GM23338 (cell line): ENCODE results near the gene OVCA2. TPM values are rescaled to one million over a fixed set of nuclear protein-coding genes. Genes with fewer than 3 reads are reported as not detected.

Experiments used
- ATAC-seq: fragments of 200-7000 bp; cut with Tn5 transposase; 3 replicates; pipeline ENCODE4 v1.9.1; 2020
- DNase-seq: peaks from one replicate; pipeline ENCODE4 v3.0.0-alpha.2; 2015; ENCODE audit warnings: low spot score
- H2AFZ ChIP-seq: fragments of 200-600 bp; sonication (generic); 2 replicates; pipeline ENCODE4 v1.8.0; 2016; ENCODE audit warnings: antibody characterized with exemption, mild to moderate bottlenecking, moderate library complexity
- H3F3A ChIP-seq: fragments of 200-600 bp; sonication (generic); replicated peaks from 2 replicates; pipeline ENCODE4 v1.8.0; 2017; ENCODE audit warnings: antibody characterized with exemption, mixed run types, low read depth
- H3K27ac ChIP-seq: fragments of 200-600 bp; sonication (generic); 2 replicates; pipeline ENCODE4 v1.6.1; 2016; ENCODE audit warnings: low read depth
- H3K27me3 ChIP-seq: fragments of 200-600 bp; sonication (generic); 2 replicates; pipeline ENCODE4 v1.8.0; 2016; ENCODE audit warnings: mild to moderate bottlenecking, mixed run types, moderate library complexity; ENCODE audit not compliant: insufficient read depth
- H3K36me3 ChIP-seq: fragments of 200-600 bp; sonication (generic); 2 replicates; pipeline ENCODE4 v1.8.0; 2016; ENCODE audit warnings: mild to moderate bottlenecking; ENCODE audit not compliant: insufficient read depth
- H3K4me1 ChIP-seq: fragments of 200-600 bp; sonication (generic); 2 replicates; pipeline ENCODE4 v1.8.0; 2016; ENCODE audit warnings: mild to moderate bottlenecking, moderate library complexity; ENCODE audit not compliant: insufficient read depth
- H3K4me2 ChIP-seq: fragments of 200-600 bp; sonication (generic); 2 replicates; pipeline ENCODE4 v1.7.1; 2017; ENCODE audit warnings: mixed run types
- H3K4me3 ChIP-seq: fragments of 200-600 bp; sonication (generic); 2 replicates; pipeline ENCODE4 v1.6.1; 2016; ENCODE audit warnings: mixed run types
- H3K79me2 ChIP-seq: fragments of 200-600 bp; sonication (generic); replicated peaks from 2 replicates; pipeline ENCODE4 v1.8.0; 2017; ENCODE audit warnings: mild to moderate bottlenecking; ENCODE audit not compliant: insufficient read depth
- H3K9me2 ChIP-seq: fragments of 200-600 bp; sonication (generic); 2 replicates; pipeline ENCODE4 v1.8.0; 2017; ENCODE audit not compliant: insufficient read depth
- H4K20me1 ChIP-seq: fragments of 200-600 bp; sonication (generic); replicated peaks from 2 replicates; pipeline ENCODE4 v1.8.0; 2017; ENCODE audit warnings: mild to moderate bottlenecking; ENCODE audit not compliant: insufficient read depth
- H3K27ac Mint-ChIP-seq: 2 replicates; pipeline ENCODE4 v1.8.0; 2020; ENCODE audit warnings: inconsistent platforms, mild to moderate bottlenecking, moderate library complexity, mixed read lengths
- H3K27me3 Mint-ChIP-seq: 3 replicates; pipeline ENCODE4 v1.8.0; 2022; ENCODE audit warnings: low read depth, mild to moderate bottlenecking, moderate library complexity, mixed read lengths, inconsistent platforms; ENCODE audit not compliant: insufficient read depth, poor library complexity
- H3K36me3 Mint-ChIP-seq: 3 replicates; pipeline ENCODE4 v1.8.0; 2021; ENCODE audit warnings: low read depth, mild to moderate bottlenecking, inconsistent platforms, moderate library complexity, mixed read lengths
- H3K4me1 Mint-ChIP-seq: 3 replicates; pipeline ENCODE4 v1.8.0; 2020; ENCODE audit warnings: mild to moderate bottlenecking, inconsistent platforms, mixed read lengths
- H3K4me3 Mint-ChIP-seq: 3 replicates; pipeline ENCODE4 v1.8.0; 2021; ENCODE audit warnings: moderate library complexity, mild to moderate bottlenecking, inconsistent platforms, mixed read lengths
- H3K9me3 Mint-ChIP-seq: 3 replicates; pipeline ENCODE4 v1.8.0; 2020; ENCODE audit warnings: moderate library complexity, mild to moderate bottlenecking, inconsistent platforms, mixed read lengths
- CREB1 ChIP-seq: fragments of 250-450 bp; sonication (Bioruptor Pico); IDR thresholded peaks from 2 replicates; pipeline ENCODE4 v1.5.0; 2020; ENCODE audit warnings: low read depth, mild to moderate bottlenecking, moderate library complexity
- CTCF ChIP-seq, 2 experiments: fragments of 200-600 bp in 1 of 2; sonication (generic) in 1 of 2; conservative IDR thresholded peaks; 2 replicates each; pipeline versions ENCODE4 v1.5.1 to v1.6.1; 2016 to 2017; ENCODE audit warnings: antibody characterized with exemption in 2 of 2, low read depth in 2 of 2, mild to moderate bottlenecking in 2 of 2, moderate library complexity in 1 of 2
- ETS1 ChIP-seq: IDR thresholded peaks from 2 replicates; pipeline ENCODE4 v1.6.1; 2016; ENCODE audit warnings: antibody characterized with exemption
- EZH2 ChIP-seq: fragments of 200-600 bp; sonication (generic); IDR thresholded peaks from one replicate; pipeline ENCODE4 v1.8.0; 2017; ENCODE audit warnings: antibody characterized with exemption, mild to moderate bottlenecking, low read depth; ENCODE audit not compliant: unreplicated experiment
- EZH2phosphoT487 ChIP-seq: fragments of 200-600 bp; sonication (generic); IDR thresholded peaks from one replicate; pipeline ENCODE4 v1.8.1; 2018; ENCODE audit warnings: antibody characterized with exemption; ENCODE audit not compliant: unreplicated experiment
- JUNB ChIP-seq: IDR thresholded peaks from one replicate; pipeline ENCODE4 v1.6.1; 2016; ENCODE audit warnings: antibody characterized with exemption; ENCODE audit not compliant: unreplicated experiment
- NANOG ChIP-seq: IDR thresholded peaks from 2 replicates; pipeline ENCODE4 v1.6.1; 2016; ENCODE audit warnings: antibody characterized with exemption, borderline replicate concordance
- POLR2AphosphoS5 ChIP-seq: IDR thresholded peaks from 2 replicates; pipeline ENCODE4 v1.6.1; 2016; ENCODE audit warnings: antibody characterized with exemption, low read depth
- REST ChIP-seq: IDR thresholded peaks from one replicate; pipeline ENCODE4 v1.6.1; 2018; ENCODE audit warnings: antibody characterized with exemption; ENCODE audit not compliant: unreplicated experiment
- ZNF114 ChIP-seq: fragments of 250-450 bp; sonication (Bioruptor Pico); IDR thresholded peaks from 2 replicates; pipeline ENCODE4 v1.5.0; 2020; ENCODE audit warnings: mild to moderate bottlenecking, moderate library complexity
- ZNF331 ChIP-seq: fragments of 250-450 bp; sonication (Bioruptor Pico); IDR thresholded peaks from 2 replicates; pipeline ENCODE4 v1.5.0; 2020; ENCODE audit warnings: low read depth, mild to moderate bottlenecking, moderate library complexity
- ZNF462 ChIP-seq: fragments of 250-450 bp; sonication (Bioruptor Pico); IDR thresholded peaks from 2 replicates; pipeline ENCODE4 v1.5.0; 2020; ENCODE audit warnings: mild to moderate bottlenecking, moderate library complexity
- polyA plus RNA-seq: library from polyadenylated mRNA; unstranded; fragments of >200 nt; fragmentation: Nextera tagmentation; extraction: Ambion mirVana; gene quantifications from 2 replicates; pipeline ENCODE4 v1.2.1, GENCODE V29; 2016
- total RNA-seq: library from RNA; depleted of rRNA; stranded (reverse); fragments of >200 nt; shearing (Covaris generic); gene quantifications from 2 replicates; pipeline ENCODE4 v1.2.3, GENCODE V29; 2014

Gene OVCA2
- total and polyA plus RNA-seq, 2 experiments from 2014 or later = 15.9 to 21.3 TPM

GRCh38 chr17:2081564-2081963, 39.7 kb downstream of the OVCA2 start (continued):
- TF ChIP-seq ZNF462 (CRISPR knock-in tag) (no peak), EZH2phosphoT487 (no peak)

- peaks cover 5% of the 10 kb centered on the region; the same call in 1 of the 3 replicates for H3K4me1 Mint-ChIP-seq
- no peak overlapping the region for H2AFZ ChIP-seq
- TF ChIP-seq CTCF (conservative IDR thresholded peaks at IDR 0.05; ENCODE audit: low read depth in 2 of 2) (no peak), JUNB (no peak), REST (no peak), ZNF114 (no peak), CREB1 (no peak), EZH2phosphoT487 (no peak), EZH2 (no peak), ETS1 (no peak), POLR2AphosphoS5 (no peak), ZNF331 (CRISPR knock-in tag) (no peak), NANOG (no peak)
These were observed 40.4 kb downstream of the OVCA2 start for GRCh38 chr17:2082003-2082781.

More at GRCh38 chr17:2082003-2082781, 40.4 kb downstream of the OVCA2 start:
- Mint-ChIP-seq H3K27ac (no peak overlapping the region; the same call in 1 of the 2 replicates), H3K27me3 (peaks cover 8% of the 10 kb centered on the region), H3K36me3 (peaks cover 12% of the 10 kb centered on the region), H3K4me3 (no peak overlapping the region), H3K9me3 (no peaks in the 10 kb centered on the region)
- Histone ChIP-seq H3K27ac (no peak overlapping the region), H3F3A (no peaks in the 10 kb centered on the region), H3K79me2 (no peaks in the 10 kb centered on the region), H3K4me3 (no peak overlapping the region), H4K20me1 (no peaks in the 10 kb centered on the region), H3K36me3 (no peaks in the 10 kb centered on the region), H3K27me3 (no peaks in the 10 kb centered on the region), H3K4me1 (no peaks in the 10 kb centered on the region), H3K4me2 (no peak overlapping the region), H3K9me2 (no peaks in the 10 kb centered on the region)
- DNase-seq (no peak), ATAC-seq (no peak)
